ENCODE measurements around the gene STX8.

The STX8 gene

DNA sequence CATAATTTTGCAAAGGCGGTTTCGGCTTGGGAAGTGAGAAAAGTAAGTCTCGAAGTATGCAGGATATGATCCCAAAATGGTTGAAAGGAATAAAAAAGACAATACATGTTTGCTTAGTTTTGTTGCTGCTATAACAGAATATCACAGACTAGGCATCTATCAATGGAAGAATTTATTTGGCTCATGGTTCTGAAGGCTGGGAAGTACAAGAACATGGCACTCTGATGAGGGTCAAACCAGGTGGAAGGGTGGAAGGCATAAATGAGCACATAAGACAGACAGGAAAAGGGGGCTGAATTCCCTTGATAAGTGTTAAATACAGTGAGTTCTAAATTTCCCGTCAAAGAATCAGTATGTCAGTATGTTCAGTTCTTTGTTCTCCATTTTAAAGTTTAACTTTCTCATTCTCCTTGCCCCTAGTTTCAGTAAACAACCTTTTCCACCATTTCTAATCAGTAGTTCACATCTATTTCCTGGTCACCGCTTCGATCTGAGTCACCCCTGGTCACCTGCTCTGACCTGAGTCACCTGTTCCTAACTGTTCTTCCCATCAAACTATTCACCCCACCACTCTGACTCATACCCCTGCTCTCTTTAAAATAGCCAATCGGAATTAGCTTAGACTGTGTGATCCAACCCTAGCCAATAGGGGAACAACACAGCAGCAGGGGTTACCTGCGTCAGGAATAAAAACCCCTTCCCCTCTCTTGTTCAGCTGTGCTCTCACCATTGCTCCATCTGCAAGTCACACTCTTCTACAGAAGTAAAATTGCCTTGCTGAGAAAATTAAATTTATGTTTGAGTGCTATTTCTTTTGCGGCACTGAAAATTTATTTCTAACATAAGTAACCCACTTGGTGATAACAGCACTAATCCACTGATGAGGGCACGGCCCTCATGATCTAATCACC is 240.8 kb downstream of the STX8 start:
- no peak for DNase-seq

- peak; percentile 32 for DNase-seq
These were observed 243.5 kb downstream of the STX8 start for GRCh38 chr17:9332132-9332494.

DNA sequence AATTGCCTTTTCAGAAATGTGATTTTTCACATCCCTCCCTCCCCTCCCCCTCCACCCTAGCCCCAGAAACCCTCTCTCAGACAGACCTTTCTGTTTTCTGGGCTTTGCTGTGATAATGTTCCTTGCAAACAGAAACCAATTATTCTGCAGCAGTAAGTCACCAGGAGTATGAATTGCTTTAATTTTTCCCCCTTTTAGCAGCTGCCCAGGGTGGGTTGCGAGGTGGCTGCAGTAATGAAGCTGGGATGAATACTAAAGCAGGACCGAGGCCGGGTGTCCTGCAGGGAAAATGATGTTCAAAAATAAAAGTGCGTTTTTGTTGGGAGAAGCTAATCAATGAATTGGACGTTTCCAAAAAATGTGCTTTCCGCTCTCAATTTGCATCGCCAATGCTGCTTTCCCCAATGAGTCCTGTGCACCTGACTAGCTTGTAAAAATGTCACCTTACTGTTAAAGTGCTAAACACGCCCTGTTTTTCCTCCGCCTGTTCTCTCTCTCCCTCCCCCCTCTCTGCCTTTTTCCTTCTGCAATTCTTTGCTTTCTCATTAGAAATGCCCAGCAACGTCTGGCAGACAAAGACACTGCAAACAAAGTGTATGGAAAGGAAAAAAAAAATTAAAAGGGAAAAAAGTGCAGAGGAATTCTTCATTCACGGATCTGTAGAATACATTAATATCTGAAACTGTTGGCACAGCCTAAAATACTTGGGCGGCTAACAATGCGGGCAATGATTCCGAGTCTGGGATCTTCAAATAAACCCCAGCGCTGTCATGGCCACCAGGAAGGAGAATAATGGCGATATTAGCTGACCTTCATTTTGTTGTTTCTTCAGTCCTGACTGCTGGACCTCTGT is 244.1 kb downstream of the STX8 start:
- no peak for DNase-seq

DNA sequence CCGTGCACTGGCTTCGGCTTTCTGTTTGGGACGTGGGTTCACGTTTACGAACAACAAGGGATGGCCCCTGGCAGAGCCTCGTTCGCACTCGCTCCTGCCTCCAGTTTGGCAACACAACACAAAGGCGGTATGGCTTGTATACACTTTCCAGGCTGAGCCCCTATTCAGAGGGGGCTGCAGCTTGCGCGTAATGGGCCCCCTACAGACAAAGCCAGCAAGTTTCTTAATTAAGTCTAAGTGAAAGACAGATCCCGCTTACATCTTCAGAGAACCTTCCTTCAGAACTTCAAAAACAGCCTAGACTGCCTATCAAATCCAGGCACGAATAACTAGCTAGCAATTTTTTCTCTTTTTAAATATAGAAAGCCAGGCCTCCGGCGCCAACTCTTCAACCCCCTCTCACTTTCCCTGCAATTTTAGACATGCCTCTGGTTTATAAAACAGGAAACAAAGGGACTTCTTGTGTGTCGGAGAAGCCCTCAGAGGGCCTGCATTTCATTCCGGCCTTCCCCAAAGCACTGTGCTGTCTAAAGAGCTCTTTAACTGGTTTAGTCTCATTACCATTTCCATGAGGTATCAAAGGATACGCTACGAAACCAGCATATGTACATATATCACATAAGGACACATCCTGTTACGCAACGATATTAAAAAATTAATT is 244.9 kb downstream of the STX8 start:
- no peak for DNase-seq

DNA sequence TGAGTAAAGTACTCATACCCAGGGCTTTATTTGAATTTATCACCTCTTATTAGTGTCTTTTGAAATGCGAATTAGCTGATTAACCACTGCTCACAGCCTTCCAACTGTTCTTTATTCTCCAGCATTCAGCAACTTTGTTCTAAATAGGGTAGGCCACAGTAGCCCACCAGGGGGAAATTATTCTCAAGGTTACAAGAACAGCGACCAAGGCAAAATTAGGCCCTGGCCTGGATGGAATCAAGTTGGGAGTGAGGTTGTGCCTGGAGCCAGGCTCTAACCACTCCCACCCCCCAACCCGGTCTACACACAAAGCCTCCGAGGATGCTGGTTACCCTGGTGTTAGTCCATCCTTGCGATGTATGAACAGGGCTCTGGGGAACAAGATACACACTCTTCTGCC is 245.5 kb downstream of the STX8 start:
- DNase-seq, result no peak

GRCh38 chr17:9329251-9329921 is 246.2 kb downstream of the STX8 start:
- DNase-seq, result no peak

GRCh38 chr17:9324864-9325263 is 250.8 kb downstream of the STX8 start:
- DNase-seq, result no peak

DNA sequence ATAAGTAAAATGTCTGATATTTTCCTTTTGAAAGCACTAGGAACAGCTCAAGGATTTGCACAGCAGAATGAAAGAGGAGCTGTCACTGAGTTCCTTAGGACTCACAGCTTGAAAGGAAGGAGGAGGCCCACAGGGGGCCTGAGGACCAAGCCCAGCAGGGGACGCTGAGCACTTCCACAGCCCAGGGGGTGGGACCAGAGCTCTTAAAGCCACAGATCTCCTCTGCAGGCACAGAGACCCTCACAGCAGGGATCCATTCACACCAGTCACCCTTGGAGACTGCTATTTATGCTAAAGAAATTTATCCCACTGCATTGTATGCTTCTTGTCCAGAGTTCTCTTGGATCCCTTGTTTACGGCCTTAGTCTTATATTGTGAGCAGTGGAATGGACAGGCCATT is 253.3 kb downstream of the STX8 start:
- DNase-seq, result peak; percentile 18

DNA sequence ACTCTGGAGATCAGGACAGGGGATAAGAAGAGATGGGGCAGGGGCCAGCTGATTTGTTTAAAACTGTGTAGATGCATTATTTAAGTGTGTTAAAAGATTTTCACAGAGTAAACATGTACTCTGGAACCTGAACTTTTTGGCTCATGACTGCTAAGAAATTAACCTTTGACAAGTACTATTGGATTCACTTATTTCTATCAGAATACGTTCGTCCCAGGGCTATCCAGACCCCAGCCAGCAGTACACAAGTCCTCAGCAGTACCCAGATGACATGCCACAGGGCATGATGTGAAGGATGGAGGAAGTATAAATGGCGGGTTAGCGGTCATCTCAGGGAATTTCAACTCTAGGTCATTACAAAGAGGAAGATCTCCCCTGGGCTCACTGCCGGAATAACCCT is 253.7 kb downstream of the STX8 start:
- no peak for DNase-seq

DNA sequence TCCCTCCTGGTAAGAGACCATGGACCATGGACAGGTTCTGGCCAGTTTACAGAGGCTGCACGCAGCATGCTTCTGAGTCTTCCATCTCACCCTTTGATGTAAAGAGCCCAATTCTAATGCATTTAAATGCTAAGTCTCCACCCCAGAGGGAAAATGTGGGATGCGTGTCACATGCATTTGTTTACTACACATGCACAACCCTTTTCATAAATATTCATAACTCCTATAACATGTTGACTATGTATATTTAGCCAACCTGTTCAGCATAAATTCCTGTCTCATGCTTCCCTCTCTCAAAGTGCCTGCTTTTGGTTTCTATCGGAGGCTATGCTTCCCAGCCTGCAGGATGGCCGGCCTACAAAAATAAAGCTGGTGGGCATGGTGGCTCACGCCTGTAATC is 260.3 kb downstream of the STX8 start:
- no peak for DNase-seq

DNA sequence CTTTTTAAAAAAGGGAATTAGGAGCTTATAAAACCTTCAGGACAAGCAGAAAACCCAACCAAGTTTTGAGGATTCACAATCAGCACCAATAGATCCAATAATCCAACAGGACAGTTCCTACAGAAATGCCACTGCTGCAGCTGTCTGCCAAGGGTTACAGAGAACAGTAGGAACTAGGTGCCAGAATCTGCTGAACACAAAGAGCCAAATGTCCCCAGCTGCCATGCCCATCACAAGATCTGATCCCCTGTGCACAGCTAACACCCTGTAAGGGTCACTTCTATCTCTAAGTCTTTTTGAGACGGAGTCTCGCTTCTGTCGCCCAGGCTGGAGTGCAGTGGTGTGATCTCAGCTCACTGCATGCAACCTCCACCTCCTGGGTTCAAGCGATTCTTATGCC is 262.3 kb downstream of the STX8 start:
- no peak for DNase-seq

DNA sequence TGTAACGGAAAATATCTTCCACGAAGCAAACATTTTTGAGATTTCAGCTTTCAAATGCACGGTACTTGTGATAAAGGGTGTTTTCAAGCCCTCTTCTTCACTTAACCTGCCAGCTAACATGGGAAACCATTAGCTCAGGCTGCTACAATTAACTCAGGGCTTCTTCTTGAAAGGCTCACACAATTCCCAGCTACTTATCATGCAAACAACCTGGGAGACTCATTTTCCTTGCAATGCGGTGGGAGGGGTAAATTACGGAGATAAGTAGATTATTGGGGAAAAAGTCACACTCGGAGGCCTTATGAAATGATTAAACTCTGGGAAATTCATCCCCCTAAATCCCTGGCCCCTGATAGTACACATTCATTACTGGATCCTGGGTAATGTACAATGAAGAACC is 266.4 kb downstream of the STX8 start:
- no peak for DNase-seq

GRCh38 chr17:9308069-9308468 is 267.6 kb downstream of the STX8 start:
- no peak for DNase-seq

- peak; percentile 62 for DNase-seq
These were observed 268.2 kb downstream of the STX8 start for GRCh38 chr17:9307313-9307998.

- no peak for DNase-seq
These were observed 269.5 kb downstream of the STX8 start for GRCh38 chr17:9306086-9306485.

DNA sequence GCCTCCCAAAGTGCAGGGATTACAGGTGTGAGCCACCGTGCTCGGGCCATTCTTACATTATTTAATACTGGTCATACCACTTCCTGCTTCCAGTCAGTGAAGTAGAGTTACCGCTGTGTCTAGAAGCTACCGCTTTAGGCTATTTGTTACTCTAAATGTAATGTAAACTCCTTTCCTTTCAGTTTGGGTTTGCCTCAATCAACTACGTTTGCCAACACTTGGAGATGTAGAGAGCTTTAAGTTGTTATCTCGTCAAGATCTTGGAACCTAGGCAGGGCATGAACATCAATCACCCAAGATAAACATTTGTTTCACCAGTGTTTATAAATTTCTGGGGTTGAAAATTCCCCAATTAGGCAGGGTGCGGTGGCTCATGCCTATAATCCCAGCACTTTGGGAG is 275.9 kb downstream of the STX8 start:
- no peak for DNase-seq

DNA sequence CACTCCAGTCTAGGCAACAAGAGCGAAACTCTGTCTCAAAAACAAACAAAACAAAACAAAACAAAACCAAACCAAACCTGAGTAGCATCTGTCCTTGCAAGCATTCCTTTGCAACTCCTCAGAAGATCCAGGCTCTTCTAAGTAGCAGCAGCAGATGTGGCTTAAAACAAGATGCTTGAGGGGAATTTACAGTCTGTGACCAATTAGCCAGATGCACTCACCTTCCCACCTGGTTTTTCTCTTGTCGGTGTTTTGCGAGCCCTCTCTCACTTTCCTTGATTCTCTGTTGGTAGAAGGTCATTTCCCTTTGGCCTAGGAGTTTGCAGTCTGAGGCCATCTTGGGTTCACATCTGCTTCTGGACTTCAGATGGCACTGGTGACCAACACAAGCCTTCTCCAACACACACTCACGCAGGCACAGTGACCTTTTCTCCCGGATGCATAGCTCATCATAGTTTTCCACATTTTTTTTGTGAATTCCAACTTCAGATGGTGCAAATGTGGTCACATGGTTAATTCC is 276.8 kb downstream of the STX8 start:
- peak; percentile 17 for DNase-seq

GRCh38 chr17:9298135-9298534 is 277.5 kb downstream of the STX8 start:
- DNase-seq, result no peak

GRCh38 chr17:9294661-9295210 is 280.9 kb downstream of the STX8 start:
- DNase-seq, result no peak

GRCh38 chr17:9292561-9292941 is 283.1 kb downstream of the STX8 start:
- DNase-seq, result no peak

DNA sequence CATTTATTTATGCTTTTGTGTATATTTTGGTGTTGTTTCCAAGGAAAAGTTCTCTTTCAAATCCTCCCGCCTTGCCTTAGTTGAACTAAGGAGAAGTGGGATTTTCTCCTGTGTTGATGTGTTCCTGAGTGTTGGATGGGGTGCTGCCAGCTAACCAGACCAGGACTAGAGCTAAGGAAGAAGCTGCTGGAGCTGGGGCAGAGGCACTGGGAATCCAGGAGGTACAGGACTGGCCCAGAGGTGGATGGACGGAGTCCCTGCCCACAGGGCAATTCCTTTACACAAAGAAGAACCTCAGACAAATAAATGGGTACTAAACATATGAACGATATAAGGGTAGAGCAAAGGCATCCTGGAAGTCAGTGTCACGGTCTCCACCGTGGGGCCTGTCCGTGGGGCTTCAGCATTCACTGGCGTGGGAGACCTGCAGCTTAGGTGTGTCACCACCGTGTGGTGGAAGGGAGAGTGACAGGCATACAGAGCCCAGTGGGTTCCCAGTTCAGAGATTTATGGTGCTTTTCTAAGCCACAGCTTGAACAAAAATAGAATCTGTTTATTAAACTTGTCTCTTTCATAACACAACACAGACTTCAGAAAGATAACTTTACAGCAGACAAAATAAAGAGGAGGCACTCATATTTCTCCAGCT is 283.6 kb downstream of the STX8 start:
- DNase-seq, result peak; percentile 31

Data from fibroblast of skin of scalp (primary cell).